ENCODE measurements around the gene DPRX.

GRCh38 chr19:53646144-53646543 lies 14.3 kb downstream of the DPRX start:
- no peak for TF ChIP-seq POLR2A (IDR thresholded peaks at IDR 0.05)
- TF ChIP-seq CTCF (IDR thresholded peaks at IDR 0.05), result no peak

Data from thyroid gland (tissue), 4 donors.